GM21515 (cell line): ENCODE data around the gene BIRC3.
A peak's percentile ranks its signal among the peaks of the same experiment; 100 is the strongest.
"Not testable (repeated sequence)": the region's sequence is repeated elsewhere in the genome, so short reads cannot be mapped to it uniquely, and the experiment has no call there.

Experiments
- ATAC-seq: cut with Tn5 transposase; IDR thresholded peaks from one replicate; pipeline ENCODE4 v1.9.1; 2021; ENCODE audit not compliant: unreplicated experiment

Gene BIRC3

GRCh38 chr11:102293873-102294601 lies 23.2 kb upstream of the BIRC3 start:
- peak; percentile 96 for ATAC-seq

GRCh38 chr11:102295045-102295444 lies 22.2 kb upstream of the BIRC3 start:
- no peak for ATAC-seq

DNA sequence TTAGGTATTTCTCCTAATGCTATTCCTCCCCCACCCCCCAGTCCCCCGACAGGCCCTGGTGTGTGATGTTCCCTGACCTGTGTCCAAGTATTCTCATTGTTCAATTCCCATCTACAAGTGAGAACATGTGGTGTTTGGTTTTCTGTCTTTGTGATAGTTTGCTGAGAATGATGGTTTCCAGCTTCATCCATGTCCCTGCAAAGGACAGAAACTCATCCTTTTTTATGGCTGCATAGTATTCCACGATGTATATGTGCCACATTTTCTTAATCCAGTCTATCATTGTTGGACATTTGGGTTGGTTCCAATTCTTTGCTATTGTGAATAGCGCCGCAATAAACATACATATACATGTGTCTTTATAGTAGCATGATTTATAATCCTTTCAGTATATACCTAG lies 20.5 kb upstream of the BIRC3 start:
- not testable (repeated sequence) for ATAC-seq

DNA sequence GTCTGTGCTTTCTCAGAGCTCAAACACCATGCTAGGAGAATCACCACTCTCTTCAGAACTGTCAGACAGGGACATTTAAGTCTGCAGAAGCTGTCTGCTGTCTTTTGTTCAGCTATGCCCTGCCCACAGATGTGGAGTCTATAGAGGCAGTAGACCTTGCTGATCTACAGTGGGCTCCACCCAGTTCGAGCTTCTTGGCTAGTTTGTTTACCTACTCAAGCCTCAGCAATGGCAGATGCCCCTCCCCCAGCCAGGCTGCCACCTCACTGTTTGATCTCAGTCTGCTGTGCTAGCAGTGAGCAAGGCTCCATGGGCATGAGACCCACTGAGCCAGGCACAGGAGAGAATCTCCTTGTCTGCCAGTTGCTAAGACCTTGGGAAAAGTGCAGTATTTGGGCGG lies 16.4 kb upstream of the BIRC3 start:
- ATAC-seq = not testable (repeated sequence)

DNA sequence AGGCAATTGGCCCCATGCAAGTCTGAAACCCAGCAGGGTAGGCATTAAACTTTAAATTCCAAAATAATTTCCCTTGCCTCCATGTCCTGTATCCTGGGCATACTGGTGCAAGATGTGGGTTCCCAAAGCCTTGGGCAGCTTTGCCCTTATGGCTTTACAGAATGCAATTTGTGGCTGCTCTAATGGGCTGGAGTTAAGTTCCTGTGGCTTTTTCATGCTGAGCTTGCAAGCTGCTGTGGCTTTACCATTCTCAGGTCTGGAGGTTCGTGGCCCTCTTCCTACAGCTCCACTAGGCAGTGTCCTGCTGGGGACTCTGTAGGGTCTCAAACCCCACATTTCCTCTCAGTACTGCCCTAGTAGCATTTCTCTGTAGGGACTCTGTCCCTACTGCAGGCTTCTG lies 15.0 kb upstream of the BIRC3 start:
- ATAC-seq = no peak

- no peak for ATAC-seq
Measured at GRCh38 chr11:102304686-102305085, 12.6 kb upstream of the BIRC3 start.

DNA sequence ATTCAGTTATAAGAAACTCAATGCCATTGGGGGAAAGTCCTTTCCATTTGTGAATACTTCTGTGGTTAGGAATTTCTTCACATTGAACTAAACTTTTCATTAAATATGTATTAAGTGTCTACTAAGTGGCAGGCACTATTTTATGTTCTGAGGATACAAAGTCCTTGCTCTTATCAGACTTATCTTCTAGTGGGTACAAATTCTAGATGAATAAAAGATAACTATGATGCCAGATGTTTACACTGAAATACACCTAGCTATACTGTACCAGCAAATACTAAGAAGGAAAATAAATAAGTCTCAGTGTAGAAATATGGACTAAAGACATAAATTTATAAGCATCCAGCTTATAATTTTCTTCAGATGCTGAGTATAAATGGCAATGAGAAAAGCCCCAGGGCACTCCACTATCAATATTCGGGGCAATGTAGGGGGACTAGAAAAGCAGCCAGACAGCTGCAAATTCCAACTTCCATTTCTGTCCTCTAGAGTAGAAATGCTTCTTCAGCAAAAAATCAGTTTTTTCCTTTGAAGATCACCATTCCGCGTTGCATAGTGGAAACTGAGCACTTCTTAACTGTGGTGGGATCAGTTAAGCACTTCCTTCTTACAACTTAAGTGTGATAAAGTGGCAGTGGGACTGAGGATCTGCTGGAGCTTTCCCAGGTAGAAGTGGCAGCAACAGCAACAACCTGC lies 11.8 kb upstream of the BIRC3 start:
- ATAC-seq = no peak

DNA sequence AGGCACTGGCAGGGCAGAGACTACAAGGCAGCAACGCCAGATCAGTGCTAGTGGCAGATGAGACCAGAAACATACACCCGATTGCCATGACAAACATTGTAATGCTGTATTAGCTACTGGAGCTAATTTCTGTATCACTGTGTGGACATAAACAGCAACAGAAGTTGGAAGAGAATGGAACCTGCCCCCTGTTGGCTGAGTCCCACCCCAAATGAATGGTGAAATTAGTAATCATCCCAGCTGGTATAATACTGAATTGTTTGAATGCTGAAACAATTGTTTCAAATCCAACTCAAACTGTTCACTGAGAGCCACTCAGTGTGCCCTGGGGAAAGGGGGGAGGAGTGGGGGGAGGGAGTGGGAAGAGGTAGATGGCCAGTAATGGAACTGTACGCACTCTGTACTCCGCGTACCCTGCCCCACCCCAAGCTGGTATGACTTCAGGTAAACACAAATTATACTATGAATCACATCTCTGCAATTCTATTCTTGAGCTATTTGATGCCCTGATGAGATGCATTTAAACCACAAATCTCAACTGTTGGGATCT lies 11.2 kb upstream of the BIRC3 start:
- no peak for ATAC-seq

- ATAC-seq = no peak
Measured at GRCh38 chr11:102306817-102307726, 10.2 kb upstream of the BIRC3 start.

DNA sequence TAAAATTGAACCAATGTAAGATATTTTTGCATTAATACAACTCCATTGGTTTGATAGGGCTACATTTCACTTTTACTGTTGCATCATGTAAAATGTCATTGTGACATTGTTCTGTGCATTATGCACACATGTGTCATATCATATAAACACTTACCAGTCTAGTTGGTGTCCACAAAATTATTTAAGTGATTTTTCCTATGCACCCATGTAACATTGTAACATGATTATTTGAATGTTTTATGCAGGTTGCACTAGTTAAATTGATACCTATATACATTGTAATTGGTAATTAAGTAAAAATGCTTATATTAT lies 9.6 kb upstream of the BIRC3 start:
- ATAC-seq = no peak

GRCh38 chr11:102309621-102310541 lies 7.4 kb upstream of the BIRC3 start:
- ATAC-seq = no peak

- ATAC-seq = no peak
Measured at GRCh38 chr11:102312667-102313066, 4.6 kb upstream of the BIRC3 start.

- no peak for ATAC-seq
Measured at GRCh38 chr11:102313238-102313940, 3.9 kb upstream of the BIRC3 start.

- ATAC-seq = no peak
Measured at GRCh38 chr11:102314784-102315183, 2.5 kb upstream of the BIRC3 start.

GRCh38 chr11:102316346-102316904 lies 859 bp upstream of the BIRC3 start:
- ATAC-seq = no peak

- ATAC-seq = no peak
Measured at GRCh38 chr11:102317768-102318103, 452 bp downstream of the BIRC3 start.

- ATAC-seq = no peak
Measured at GRCh38 chr11:102318469-102318868, 1.2 kb downstream of the BIRC3 start.

DNA sequence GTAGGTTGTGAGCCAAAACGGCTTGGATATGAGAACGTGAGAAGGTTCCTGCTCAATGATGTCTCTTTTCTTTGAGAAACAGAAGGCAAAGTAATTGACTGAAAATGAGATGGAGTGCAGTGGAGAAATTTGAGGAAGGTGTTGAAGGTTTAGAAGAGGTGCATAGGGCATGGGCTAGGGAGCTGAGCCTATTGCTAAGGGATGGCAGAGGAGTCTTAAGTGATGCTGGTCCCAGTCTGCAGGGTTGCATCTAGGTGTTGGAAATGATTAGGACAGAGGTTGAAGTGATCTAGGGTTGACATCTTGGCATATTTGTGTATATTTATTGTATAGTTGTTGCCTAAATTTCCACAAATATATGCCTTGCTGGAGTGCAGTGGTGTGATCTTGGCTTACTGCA lies 2.3 kb downstream of the BIRC3 start:
- no peak for ATAC-seq

DNA sequence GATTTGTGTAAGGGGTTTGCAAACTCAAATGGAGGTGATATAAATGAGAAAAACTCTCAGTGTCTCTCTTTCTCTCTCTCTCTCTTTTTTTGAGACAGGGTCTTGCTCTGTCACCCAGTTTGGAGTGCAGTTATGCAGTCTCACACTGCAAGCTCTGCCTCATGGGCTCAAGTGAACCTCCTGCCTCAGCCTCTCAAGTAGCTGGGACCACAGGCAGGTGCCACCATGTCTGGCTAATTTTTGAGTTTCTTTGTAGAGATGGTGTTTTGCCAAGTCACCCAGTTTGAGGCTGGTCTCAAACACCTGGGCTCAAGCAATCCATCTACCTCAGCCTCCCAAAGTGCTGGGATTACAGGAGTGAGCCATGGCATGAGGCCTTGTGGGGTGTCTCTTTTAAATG lies 2.9 kb downstream of the BIRC3 start:
- no peak for ATAC-seq

GRCh38 chr11:102320679-102321078 lies 3.4 kb downstream of the BIRC3 start:
- ATAC-seq = no peak
